ENCODE measurements around the gene LCP2. TPM values are rescaled to one million over a fixed set of nuclear protein-coding genes. Genes with fewer than 3 reads are reported as not detected.

LCP2 gene
- total RNA-seq, 1 experiment from 2014 or later = 0.72 TPM

DNA sequence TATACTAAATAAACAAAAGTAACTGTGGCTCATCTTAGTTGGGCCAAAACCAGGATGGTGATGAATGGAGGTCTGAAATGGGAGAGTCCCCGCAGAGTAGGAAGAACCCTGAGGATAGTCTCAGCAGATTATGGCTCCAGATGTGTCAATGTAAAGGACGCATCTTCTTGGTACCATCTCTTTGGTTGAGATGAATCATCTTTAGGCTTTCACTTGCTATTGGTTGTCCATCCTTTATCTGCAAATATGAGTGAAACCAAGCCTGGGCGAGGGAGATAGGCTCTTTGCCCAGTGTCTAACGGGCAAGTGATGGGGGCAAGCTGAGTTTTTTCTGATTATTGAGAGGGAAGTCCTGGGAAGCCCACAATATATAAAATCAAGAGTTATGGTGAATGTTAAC, 19.4 kb upstream of the LCP2 start (continued):
- TF ChIP-seq PRRX2 (CRISPR knock-in tag; IDR thresholded peaks at IDR 0.05) (no peak), ZBTB43 (CRISPR knock-in tag; IDR thresholded peaks at IDR 0.05) (no peak)

GRCh38 chr5:170315154-170315553, 17.6 kb upstream of the LCP2 start:
- Mint-ChIP-seq H3K36me3 (no peaks in the 10 kb centered on the region), H3K4me3 (no peak overlapping the region), H3K27ac (no peak overlapping the region), H3K4me1 (peaks cover 41% of the 10 kb centered on the region), H3K9me3 (no peaks in the 10 kb centered on the region), H3K27me3 (ENCODE audit: low read depth) (peaks cover 2% of the 10 kb centered on the region)
- TF ChIP-seq MLX (CRISPR knock-in tag; IDR thresholded peaks at IDR 0.05) (no peak), USF2 (CRISPR knock-in tag; IDR thresholded peaks at IDR 0.05) (0 out of 2 replicates have a peak, but pooled peaks have one; percentile 39)
- CTCF ChIA-PET = interaction anchor here (1.4 to 1.6 kb wide), 2 partner anchors 24 to 88 kb away, joined by 6 to 8 read pairs; no protein-coding TSS in a partner anchor
- POLR2A ChIA-PET = interaction anchor here (0.6 kb wide), 1 partner anchor 113 kb away, joined by 3 read pairs; no protein-coding TSS in a partner anchor
- no peak for ATAC-seq
- DNase-seq (ENCODE audit: low spot score) = no peak

DNA sequence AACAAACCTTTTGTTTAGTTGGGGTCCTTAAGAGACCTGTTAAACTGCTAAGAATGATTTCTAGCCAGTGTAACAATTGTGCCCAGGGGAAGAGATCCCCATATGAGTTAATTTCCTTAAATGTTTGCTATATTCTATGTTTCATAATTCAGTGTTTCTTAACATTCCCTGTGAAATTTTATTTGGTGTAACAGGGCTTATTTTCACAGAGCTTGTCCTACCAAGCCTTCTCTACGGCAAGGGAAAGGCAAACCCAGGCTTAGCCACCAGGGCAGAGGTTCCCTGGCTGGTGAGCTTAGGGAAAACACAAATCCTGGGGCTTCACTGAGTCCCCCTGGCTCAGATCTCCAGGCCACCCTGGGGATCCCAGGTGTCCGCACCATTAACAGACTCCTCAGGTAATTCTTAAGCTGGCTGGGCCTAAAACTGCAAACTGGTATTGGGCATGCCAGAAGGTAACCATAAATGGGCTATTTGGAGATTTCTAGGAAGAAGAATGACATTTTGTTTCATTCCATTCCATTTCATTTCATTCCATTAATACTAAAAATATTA, 17.0 kb upstream of the LCP2 start:
- Mint-ChIP-seq H3K4me3 (no peak overlapping the region), H3K27me3 (ENCODE audit: low read depth) (peaks cover 2% of the 10 kb centered on the region), H3K9me3 (no peaks in the 10 kb centered on the region), H3K36me3 (no peaks in the 10 kb centered on the region), H3K4me1 (peaks cover 43% of the 10 kb centered on the region), H3K27ac (no peak overlapping the region)
- no peak for DNase-seq (ENCODE audit: low spot score)
- ChIA-PET CTCF (interaction anchor here (0.6 to 1.6 kb wide), 4 partner anchors 13 to 89 kb away, joined by 3 to 8 read pairs (median 4); no protein-coding TSS in a partner anchor), POLR2A (interaction anchor here (0.6 kb wide), 1 partner anchor 113 kb away, joined by 3 read pairs; no protein-coding TSS in a partner anchor)
- TF ChIP-seq EMX1 (CRISPR knock-in tag; IDR thresholded peaks at IDR 0.05) = no peak
- no peak for TF ChIP-seq ZNF317 (CRISPR knock-in tag; IDR thresholded peaks at IDR 0.05; ENCODE audit: borderline replicate concordance, low read depth)
- TF ChIP-seq FOXP1 (CRISPR knock-in tag; IDR thresholded peaks at IDR 0.05; ENCODE audit: borderline replicate concordance) = no peak
- TF ChIP-seq, protein P1, sequence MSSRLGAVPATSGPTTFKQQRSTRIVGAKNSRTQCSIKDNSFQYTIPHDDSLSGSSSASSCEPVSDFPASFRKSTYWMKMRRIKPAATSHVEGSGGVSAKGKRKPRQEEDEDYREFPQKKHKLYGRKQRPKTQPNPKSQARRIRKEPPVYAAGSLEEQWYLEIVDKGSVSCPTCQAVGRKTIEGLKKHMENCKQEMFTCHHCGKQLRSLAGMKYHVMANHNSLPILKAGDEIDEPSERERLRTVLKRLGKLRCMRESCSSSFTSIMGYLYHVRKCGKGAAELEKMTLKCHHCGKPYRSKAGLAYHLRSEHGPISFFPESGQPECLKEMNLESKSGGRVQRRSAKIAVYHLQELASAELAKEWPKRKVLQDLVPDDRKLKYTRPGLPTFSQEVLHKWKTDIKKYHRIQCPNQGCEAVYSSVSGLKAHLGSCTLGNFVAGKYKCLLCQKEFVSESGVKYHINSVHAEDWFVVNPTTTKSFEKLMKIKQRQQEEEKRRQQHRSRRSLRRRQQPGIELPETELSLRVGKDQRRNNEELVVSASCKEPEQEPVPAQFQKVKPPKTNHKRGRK (CRISPR knock-in tag; IDR thresholded peaks at IDR 0.05; ENCODE audit: borderline replicate concordance) = no peak
- no peak for TF ChIP-seq ZBTB21 (CRISPR knock-in tag; IDR thresholded peaks at IDR 0.05; ENCODE audit: borderline replicate concordance)
- no peak for TF ChIP-seq NR1H2 (CRISPR knock-in tag; IDR thresholded peaks at IDR 0.05)
- no peak for TF ChIP-seq NR3C1 (CRISPR knock-in tag; conservative IDR thresholded peaks at IDR 0.05; ENCODE audit: low read depth)
- no peak for ATAC-seq

DNA sequence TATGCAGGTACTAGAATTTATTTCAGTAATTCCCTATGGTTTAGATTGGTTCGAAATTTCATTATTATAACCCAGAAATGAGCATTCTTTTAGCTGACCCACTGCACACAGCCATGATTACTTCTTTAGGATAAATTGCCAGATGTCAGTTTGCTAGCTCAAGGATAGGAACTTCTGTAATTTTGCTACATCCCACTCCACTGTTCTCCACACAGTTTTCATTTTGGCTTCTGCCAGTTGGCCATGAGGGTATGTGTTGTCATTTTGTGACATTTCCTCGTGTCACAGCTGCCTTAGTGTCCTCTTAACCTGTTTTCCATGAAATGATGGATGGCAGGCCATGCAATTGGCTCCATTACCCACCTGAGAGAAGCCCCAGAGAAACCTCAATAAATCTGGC, 16.2 kb upstream of the LCP2 start:
- ATAC-seq (no peak), DNase-seq (ENCODE audit: low spot score) (no peak)
- POLR2A ChIA-PET = no interaction called here
- H3K4me1 Mint-ChIP-seq = peaks cover 35% of the 10 kb centered on the region
- no peaks in the 10 kb centered on the region for H3K9me3 Mint-ChIP-seq
- peaks cover 2% of the 10 kb centered on the region; the same call in 1 of the 2 replicates for H3K27me3 Mint-ChIP-seq (ENCODE audit: low read depth)
- no peak overlapping the region for H3K27ac Mint-ChIP-seq
- CTCF ChIA-PET = interaction anchor here (1.0 to 1.6 kb wide), 2 partner anchors 12 to 25 kb away, joined by 3 to 8 read pairs; no protein-coding TSS in a partner anchor
- no peaks in the 10 kb centered on the region for H3K36me3 Mint-ChIP-seq
- H3K4me3 Mint-ChIP-seq = no peak overlapping the region
- no peak for TF ChIP-seq GRHL2 (CRISPR knock-in tag; IDR thresholded peaks at IDR 0.05; ENCODE audit: insufficient replicate concordance, severe bottlenecking)
- no peak for TF ChIP-seq FOXK1 (CRISPR knock-in tag; IDR thresholded peaks at IDR 0.05)
- TF ChIP-seq, protein P2, sequence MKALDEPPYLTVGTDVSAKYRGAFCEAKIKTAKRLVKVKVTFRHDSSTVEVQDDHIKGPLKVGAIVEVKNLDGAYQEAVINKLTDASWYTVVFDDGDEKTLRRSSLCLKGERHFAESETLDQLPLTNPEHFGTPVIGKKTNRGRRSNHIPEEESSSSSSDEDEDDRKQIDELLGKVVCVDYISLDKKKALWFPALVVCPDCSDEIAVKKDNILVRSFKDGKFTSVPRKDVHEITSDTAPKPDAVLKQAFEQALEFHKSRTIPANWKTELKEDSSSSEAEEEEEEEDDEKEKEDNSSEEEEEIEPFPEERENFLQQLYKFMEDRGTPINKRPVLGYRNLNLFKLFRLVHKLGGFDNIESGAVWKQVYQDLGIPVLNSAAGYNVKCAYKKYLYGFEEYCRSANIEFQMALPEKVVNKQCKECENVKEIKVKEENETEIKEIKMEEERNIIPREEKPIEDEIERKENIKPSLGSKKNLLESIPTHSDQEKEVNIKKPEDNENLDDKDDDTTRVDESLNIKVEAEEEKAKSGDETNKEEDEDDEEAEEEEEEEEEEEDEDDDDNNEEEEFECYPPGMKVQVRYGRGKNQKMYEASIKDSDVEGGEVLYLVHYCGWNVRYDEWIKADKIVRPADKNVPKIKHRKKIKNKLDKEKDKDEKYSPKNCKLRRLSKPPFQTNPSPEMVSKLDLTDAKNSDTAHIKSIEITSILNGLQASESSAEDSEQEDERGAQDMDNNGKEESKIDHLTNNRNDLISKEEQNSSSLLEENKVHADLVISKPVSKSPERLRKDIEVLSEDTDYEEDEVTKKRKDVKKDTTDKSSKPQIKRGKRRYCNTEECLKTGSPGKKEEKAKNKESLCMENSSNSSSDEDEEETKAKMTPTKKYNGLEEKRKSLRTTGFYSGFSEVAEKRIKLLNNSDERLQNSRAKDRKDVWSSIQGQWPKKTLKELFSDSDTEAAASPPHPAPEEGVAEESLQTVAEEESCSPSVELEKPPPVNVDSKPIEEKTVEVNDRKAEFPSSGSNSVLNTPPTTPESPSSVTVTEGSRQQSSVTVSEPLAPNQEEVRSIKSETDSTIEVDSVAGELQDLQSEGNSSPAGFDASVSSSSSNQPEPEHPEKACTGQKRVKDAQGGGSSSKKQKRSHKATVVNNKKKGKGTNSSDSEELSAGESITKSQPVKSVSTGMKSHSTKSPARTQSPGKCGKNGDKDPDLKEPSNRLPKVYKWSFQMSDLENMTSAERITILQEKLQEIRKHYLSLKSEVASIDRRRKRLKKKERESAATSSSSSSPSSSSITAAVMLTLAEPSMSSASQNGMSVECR (CRISPR knock-in tag; IDR thresholded peaks at IDR 0.05; ENCODE audit: borderline replicate concordance) = no peak
- TF ChIP-seq JUN (CRISPR knock-in tag; IDR thresholded peaks at IDR 0.05) = no peak
- no peak for TF ChIP-seq STAT6 (CRISPR knock-in tag; conservative IDR thresholded peaks at IDR 0.05; ENCODE audit: low read depth)
- no peak for TF ChIP-seq SMAD3 (CRISPR knock-in tag; IDR thresholded peaks at IDR 0.05; ENCODE audit: borderline replicate concordance)
- no peak for TF ChIP-seq RELA (CRISPR knock-in tag; IDR thresholded peaks at IDR 0.05; ENCODE audit: borderline replicate concordance)

All from WTC11 (cell line).